ENCODE results near the gene CACNA1G.

Gene CACNA1G

DNA sequence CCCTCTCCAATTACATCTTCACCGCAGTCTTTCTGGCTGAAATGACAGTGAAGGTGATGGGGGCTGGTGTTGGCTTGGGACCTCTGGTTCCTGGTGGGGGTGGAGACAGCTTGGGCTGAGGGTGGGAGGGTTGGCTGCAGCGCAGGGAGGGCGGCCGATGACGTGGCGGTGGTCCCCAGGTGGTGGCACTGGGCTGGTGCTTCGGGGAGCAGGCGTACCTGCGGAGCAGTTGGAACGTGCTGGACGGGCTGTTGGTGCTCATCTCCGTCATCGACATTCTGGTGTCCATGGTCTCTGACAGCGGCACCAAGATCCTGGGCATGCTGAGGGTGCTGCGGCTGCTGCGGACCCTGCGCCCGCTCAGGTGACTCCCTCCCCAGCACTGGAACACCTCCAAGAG is 42.3 kb downstream of the CACNA1G start:
- no peak for DNase-seq
- TF ChIP-seq, protein P1, sequence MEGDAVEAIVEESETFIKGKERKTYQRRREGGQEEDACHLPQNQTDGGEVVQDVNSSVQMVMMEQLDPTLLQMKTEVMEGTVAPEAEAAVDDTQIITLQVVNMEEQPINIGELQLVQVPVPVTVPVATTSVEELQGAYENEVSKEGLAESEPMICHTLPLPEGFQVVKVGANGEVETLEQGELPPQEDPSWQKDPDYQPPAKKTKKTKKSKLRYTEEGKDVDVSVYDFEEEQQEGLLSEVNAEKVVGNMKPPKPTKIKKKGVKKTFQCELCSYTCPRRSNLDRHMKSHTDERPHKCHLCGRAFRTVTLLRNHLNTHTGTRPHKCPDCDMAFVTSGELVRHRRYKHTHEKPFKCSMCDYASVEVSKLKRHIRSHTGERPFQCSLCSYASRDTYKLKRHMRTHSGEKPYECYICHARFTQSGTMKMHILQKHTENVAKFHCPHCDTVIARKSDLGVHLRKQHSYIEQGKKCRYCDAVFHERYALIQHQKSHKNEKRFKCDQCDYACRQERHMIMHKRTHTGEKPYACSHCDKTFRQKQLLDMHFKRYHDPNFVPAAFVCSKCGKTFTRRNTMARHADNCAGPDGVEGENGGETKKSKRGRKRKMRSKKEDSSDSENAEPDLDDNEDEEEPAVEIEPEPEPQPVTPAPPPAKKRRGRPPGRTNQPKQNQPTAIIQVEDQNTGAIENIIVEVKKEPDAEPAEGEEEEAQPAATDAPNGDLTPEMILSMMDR (IDR thresholded peaks at IDR 0.05; ENCODE audit: low read depth, low read length, missing control alignments): no peak
- no peak overlapping the region for H3K27ac ChIP-seq
- H3K36me3 ChIP-seq (replicated peaks): no peaks in the 10 kb centered on the region
- H3K27me3 ChIP-seq (replicated peaks): peaks cover 6% of the 10 kb centered on the region
- in situ Hi-C loops (cut with HindIII; ENCODE audit: low pct_ligation_motif_present, low sequenced_read_pairs): no loop called here
- no peak overlapping the region for H3K4me3 ChIP-seq (ENCODE audit: low read depth, low read length)

DNA sequence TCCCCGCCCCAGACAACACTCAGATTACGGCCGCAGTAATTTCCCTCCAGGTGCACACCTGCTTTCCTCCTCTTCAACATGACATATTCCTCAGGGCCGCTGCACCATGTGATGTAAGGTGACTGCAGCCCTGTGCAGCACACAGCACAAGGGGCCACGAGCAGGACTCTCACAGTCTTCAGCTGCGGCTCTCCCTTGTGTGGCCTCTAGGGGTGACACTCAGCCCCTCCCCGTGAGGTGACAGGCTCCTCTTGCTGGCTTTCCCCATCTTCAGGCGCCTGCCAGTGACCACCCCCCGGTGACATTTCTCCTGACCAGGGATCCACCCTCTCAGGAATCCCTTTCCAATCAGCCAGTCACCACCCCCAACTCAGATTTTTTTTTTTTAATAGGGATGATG is 42.8 kb downstream of the CACNA1G start:
- H3K27me3 ChIP-seq (replicated peaks): peaks cover 6% of the 10 kb centered on the region
- TF ChIP-seq, protein P1 (IDR thresholded peaks at IDR 0.05; ENCODE audit: low read depth, low read length, missing control alignments): peak; percentile 39
- DNase-seq: no peak
- H3K4me3 ChIP-seq (ENCODE audit: low read depth, low read length): no peak overlapping the region
- no peaks in the 10 kb centered on the region for H3K36me3 ChIP-seq (replicated peaks)
- in situ Hi-C loops (cut with HindIII; ENCODE audit: low pct_ligation_motif_present, low sequenced_read_pairs): no loop called here
- no peak overlapping the region for H3K27ac ChIP-seq

DNA sequence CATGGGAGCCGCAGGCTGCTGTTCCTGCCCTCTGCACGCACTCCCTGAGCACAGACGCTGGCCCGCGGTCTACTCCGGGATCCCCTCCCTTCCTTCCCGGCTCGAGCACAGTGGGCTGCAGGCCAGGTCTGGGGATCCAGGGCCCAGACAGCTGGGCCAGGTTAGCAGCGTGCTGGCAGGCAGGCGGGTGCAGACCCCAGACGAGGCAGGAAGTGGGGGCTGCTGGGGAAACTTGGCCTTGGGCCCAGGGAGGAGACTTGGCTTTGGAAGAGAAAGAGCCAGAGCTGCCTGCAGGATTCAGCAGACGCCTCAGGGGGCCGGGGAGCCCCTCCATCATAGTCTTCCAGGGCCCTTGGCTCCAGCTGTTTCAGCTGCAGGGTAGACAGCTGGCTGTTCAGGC is 44.0 kb downstream of the CACNA1G start:
- H3K36me3 ChIP-seq (replicated peaks): no peaks in the 10 kb centered on the region
- DNase-seq: no peak
- in situ Hi-C loops (cut with HindIII; ENCODE audit: low pct_ligation_motif_present, low sequenced_read_pairs): no loop called here
- no peak overlapping the region for H3K27ac ChIP-seq
- peaks cover 6% of the 10 kb centered on the region for H3K27me3 ChIP-seq (replicated peaks)
- no peak overlapping the region for H3K4me3 ChIP-seq (ENCODE audit: low read depth, low read length)
- TF ChIP-seq, protein P1 (IDR thresholded peaks at IDR 0.05; ENCODE audit: low read depth, low read length, missing control alignments): no peak

DNA sequence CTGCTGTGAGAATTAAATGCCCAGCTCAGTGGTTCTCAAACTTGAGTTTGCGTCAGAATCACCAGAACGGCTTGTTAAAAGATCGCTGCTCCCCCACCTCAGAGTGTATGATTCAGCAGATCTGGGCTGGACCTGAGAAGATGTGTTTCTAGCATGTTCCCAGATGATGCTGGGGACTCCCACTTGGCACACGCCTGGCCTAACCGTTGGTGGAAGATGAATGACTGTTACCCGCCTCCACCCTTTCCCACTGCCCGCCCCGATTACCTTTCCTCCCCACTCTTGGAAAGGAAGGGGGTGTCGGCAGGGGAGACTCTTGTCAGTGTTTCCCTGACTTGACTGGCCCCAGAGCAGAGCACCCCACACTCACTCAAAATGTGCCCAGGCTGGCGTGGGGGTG is 44.9 kb downstream of the CACNA1G start:
- TF ChIP-seq, protein P1 (IDR thresholded peaks at IDR 0.05; ENCODE audit: low read depth, low read length, missing control alignments): no peak
- in situ Hi-C loops (cut with HindIII; ENCODE audit: low pct_ligation_motif_present, low sequenced_read_pairs): no loop called here
- H3K36me3 ChIP-seq (replicated peaks): no peaks in the 10 kb centered on the region
- H3K27ac ChIP-seq: no peak overlapping the region
- DNase-seq: no peak
- H3K27me3 ChIP-seq (replicated peaks): peaks cover 6% of the 10 kb centered on the region
- no peak overlapping the region for H3K4me3 ChIP-seq (ENCODE audit: low read depth, low read length)

DNA sequence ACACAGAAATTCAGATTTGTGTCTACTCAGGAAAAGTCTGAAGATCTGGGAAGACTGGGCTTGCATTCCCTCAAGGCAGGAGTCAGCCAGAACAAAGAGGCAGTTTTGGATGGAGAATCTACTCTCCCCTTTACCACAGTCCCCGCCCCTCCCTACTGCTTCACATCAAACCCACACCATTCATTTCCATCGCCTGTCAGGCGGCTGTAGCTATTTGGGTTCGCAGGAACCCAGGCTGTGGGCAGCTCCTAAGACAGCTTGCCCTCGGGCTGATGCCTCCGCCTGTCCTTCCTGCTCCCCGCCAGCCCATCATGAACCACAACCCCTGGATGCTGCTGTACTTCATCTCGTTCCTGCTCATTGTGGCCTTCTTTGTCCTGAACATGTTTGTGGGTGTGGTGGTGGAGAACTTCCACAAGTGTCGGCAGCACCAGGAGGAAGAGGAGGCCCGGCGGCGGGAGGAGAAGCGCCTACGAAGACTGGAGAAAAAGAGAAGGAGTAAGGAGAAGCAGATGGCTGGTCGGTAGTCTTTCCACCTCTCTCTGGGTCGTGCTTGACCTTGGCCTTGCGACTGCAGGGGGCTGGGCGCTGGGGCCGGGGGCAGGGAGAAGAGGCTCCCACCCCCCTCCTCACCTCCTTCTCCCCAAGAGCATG is 47.1 kb downstream of the CACNA1G start:
- no peak for DNase-seq
- no peaks in the 10 kb centered on the region for H3K36me3 ChIP-seq (replicated peaks)
- H3K27ac ChIP-seq: no peak overlapping the region
- in situ Hi-C loops (cut with HindIII; ENCODE audit: low pct_ligation_motif_present, low sequenced_read_pairs): no loop called here
- TF ChIP-seq, protein P1 (IDR thresholded peaks at IDR 0.05; ENCODE audit: low read depth, low read length, missing control alignments): no peak
- peaks cover 2% of the 10 kb centered on the region for H3K27me3 ChIP-seq (replicated peaks)
- no peak overlapping the region for H3K4me3 ChIP-seq (ENCODE audit: low read depth, low read length)

All from brain microvascular endothelial cell (primary cell).